Endothelial cell of umbilical vein (primary cell): ENCODE measurements around the gene ZNF366. TPM values are rescaled to one million over a fixed set of nuclear protein-coding genes. Genes with fewer than 3 reads are reported as not detected.

ENCODE experiments used
- Bru-seq: library from RNA; stranded (reverse); fragments of 400-500 nt; gene quantifications from one replicate; lab custom pipeline; 2021; lab: Mats Ljungman, UMichigan
- BruChase-seq, 2 experiments: library from RNA; stranded (reverse); fragments of 400-500 nt; gene quantifications; one replicate each; lab custom pipeline; 2021; lab: Mats Ljungman, UMichigan
- BruUV-seq: library from RNA; stranded (reverse); fragments of 400-500 nt; replicated peaks from 2 replicates; lab custom pipeline; 2021; lab: Mats Ljungman, UMichigan
- CTCF ChIA-PET: fragments of 300-600, 350-600 bp; sonication (Branson Sonifier 250); formaldehyde crosslinking; loops from one replicate; lab custom pipeline; 2021; ENCODE audit warnings: antibody characterized with exemption, inconsistent platforms; lab: Charles Lee
- POLR2A ChIA-PET: fragments of 300-600, 350-600 bp; sonication (Branson Sonifier 250); formaldehyde crosslinking; loops from one replicate; lab custom pipeline; 2021; ENCODE audit warnings: antibody characterized with exemption, inconsistent platforms; lab: Charles Lee
- DNase-seq: peaks from one replicate; pipeline ENCODE4 v3.0.0-alpha.2; 2011; ENCODE audit warnings: low read depth, low spot score
- FAIRE-seq: peaks from 2 replicates; lab custom pipeline; 2011; peaks lifted over from hg19 to GRCh38; lab: Jason Lieb, UNC
- H2AFZ ChIP-seq: 2 replicates; pipeline ENCODE4 v1.6.0; 2012; ENCODE audit warnings: low read depth, low read length, control low read depth, inconsistent platforms
- H3K27ac ChIP-seq: 2 replicates; pipeline ENCODE4 v1.5.1; 2011; ENCODE audit warnings: low read depth, mild to moderate bottlenecking, control low read depth, low read length, moderate library complexity; ENCODE audit not compliant: insufficient read depth
- H3K27me3 ChIP-seq, 2 experiments: 2 replicates each; pipeline versions ENCODE4 v1.6.0 to v1.6.1; 2011; ENCODE audit warnings: low read length in 2 of 2, mixed read lengths in 1 of 2; ENCODE audit not compliant: control insufficient read depth in 2 of 2, insufficient read depth in 2 of 2
- H3K36me3 ChIP-seq, 2 experiments: 2 replicates in 1 of 2; 3 replicates in 1 of 2; pipeline ENCODE4 v1.5.1; 2011; ENCODE audit warnings: low read length in 2 of 2, mild to moderate bottlenecking in 1 of 2, moderate library complexity in 1 of 2; ENCODE audit not compliant: control insufficient read depth in 2 of 2, insufficient read depth in 2 of 2; ENCODE audit errors: extremely low read depth in 1 of 2
- H3K4me1 ChIP-seq: 3 replicates; pipeline ENCODE4 v1.5.1; 2011; ENCODE audit warnings: mild to moderate bottlenecking, low read length; ENCODE audit not compliant: control insufficient read depth, insufficient read depth; ENCODE audit errors: extremely low read depth
- H3K4me2 ChIP-seq: 2 replicates; pipeline ENCODE4 v1.6.1; 2011; ENCODE audit warnings: low read length, control low read depth, mixed read lengths; ENCODE audit not compliant: insufficient read depth
- H3K4me3 ChIP-seq, 3 experiments: fragments of 200-600 bp in 1 of 3; sonication (generic), shearing (Covaris generic) in 1 of 3; replicated peaks in 1 of 3; 2 replicates each; pipeline ENCODE4 v1.5.1; 2011 to 2016; ENCODE audit warnings: control low read depth in 3 of 3, low read length in 3 of 3, mild to moderate bottlenecking in 2 of 3, inconsistent platforms in 1 of 3, low read depth in 1 of 3, moderate library complexity in 1 of 3; ENCODE audit not compliant: insufficient read depth in 1 of 3
- H3K79me2 ChIP-seq: 2 replicates; pipeline ENCODE4 v1.6.0; 2012; ENCODE audit warnings: low read length, inconsistent platforms; ENCODE audit not compliant: control insufficient read depth, insufficient read depth
- H3K9ac ChIP-seq: replicated peaks from 2 replicates; pipeline ENCODE3; 2011; ENCODE audit warnings: low read length, control low read depth; ENCODE audit not compliant: insufficient read depth; ENCODE audit errors: extremely low read depth
- H3K9me1 ChIP-seq: replicated peaks from 3 replicates; pipeline ENCODE4 v1.6.0; 2011; ENCODE audit warnings: mild to moderate bottlenecking, low read length; ENCODE audit not compliant: control insufficient read depth, insufficient read depth; ENCODE audit errors: extremely low read depth
- H3K9me3 ChIP-seq: replicated peaks from 2 replicates; pipeline ENCODE4 v1.5.1; 2012; ENCODE audit warnings: low read length, inconsistent platforms; ENCODE audit not compliant: control insufficient read depth, insufficient read depth
- H4K20me1 ChIP-seq: replicated peaks from 2 replicates; pipeline ENCODE3; 2011; ENCODE audit warnings: mild to moderate bottlenecking, low read length; ENCODE audit not compliant: control insufficient read depth, insufficient read depth; ENCODE audit errors: extremely low read depth
- JUN ChIP-seq: IDR thresholded peaks from 2 replicates; pipeline ENCODE4 v1.6.1; 2011; ENCODE audit warnings: borderline replicate concordance, low read depth; ENCODE audit not compliant: insufficient read length, insufficient read depth
- MAX ChIP-seq: IDR thresholded peaks from 2 replicates; pipeline ENCODE4 v1.6.1; 2011; ENCODE audit not compliant: insufficient read depth, insufficient read length
- MYC ChIP-seq: IDR thresholded peaks from one replicate; pipeline ENCODE4 v1.6.1; 2011; ENCODE audit warnings: mild to moderate bottlenecking, low read depth, low read length
- POLR2A ChIP-seq: IDR thresholded peaks from 2 replicates; pipeline ENCODE4 v1.6.1; 2012; ENCODE audit warnings: low read depth, mild to moderate bottlenecking, control low read depth, low read length
- POLR2AphosphoS5 ChIP-seq: IDR thresholded peaks from 2 replicates; pipeline ENCODE4 v1.6.1; 2012; ENCODE audit warnings: low read depth, mild to moderate bottlenecking, control low read depth, low read length, moderate library complexity; ENCODE audit not compliant: insufficient read depth
- dilution Hi-C: fragments of 300-500 bp; cut with MboI; formaldehyde crosslinking; loops from one replicate; pipeline ENCODE4 v1.15.0; 2019; ENCODE audit warnings: low sequenced_read_pairs; ENCODE audit not compliant: extremely low pct_ligation_motif_present
- intact Hi-C: fragments of 100-400 bp; cut with micrococcal nuclease; formaldehyde crosslinking; loops from one replicate; pipeline ENCODE4 v1.10.0; 2022
- long read RNA-seq: library from polyadenylated mRNA; stranded (forward); transcript quantifications from one replicate; pipeline ENCODE4 v2.0.0, GENCODE V29; 2021
- polyA minus RNA-seq, 3 experiments: library from RNA; depleted of rRNA, polyadenylated mRNA; stranded (reverse); fragments of >200 nt; gene quantifications; 1 replicate in 1 of 3; 2 replicates in 2 of 3; pipeline ENCODE4 v1.2.3, GENCODE V29; 2011
- polyA plus RNA-seq, 4 experiments: library from polyadenylated mRNA; depleted of rRNA in 3 of 4; stranded (reverse) in 3 of 4; unstranded in 1 of 4; fragments of >200 nt; gene quantifications; 2 replicates each; pipeline versions ENCODE4 v1.2.1 to v1.2.3, GENCODE V29; 2011 to 2012; ENCODE audit warnings: missing spikeins in 1 of 4
- total RNA-seq: library from RNA; stranded (reverse); gene quantifications from 2 replicates; pipeline ENCODE4 v1.2.3, GENCODE V29; 2021
- TF ChIP-seq, protein P1 (sequence below), 2 donors: IDR thresholded peaks; 1 replicate in 1 of 2; 2 replicates in 1 of 2; pipeline ENCODE4 v1.5.1; 2011; ENCODE audit warnings: low read length in 2 of 2, mild to moderate bottlenecking in 2 of 2, moderate library complexity in 2 of 2, control low read depth in 1 of 2, inconsistent platforms in 1 of 2, low read depth in 1 of 2; ENCODE audit not compliant: insufficient read depth in 1 of 2; ENCODE audit errors: extremely low read depth in 1 of 2

ZNF366 gene, protein sequence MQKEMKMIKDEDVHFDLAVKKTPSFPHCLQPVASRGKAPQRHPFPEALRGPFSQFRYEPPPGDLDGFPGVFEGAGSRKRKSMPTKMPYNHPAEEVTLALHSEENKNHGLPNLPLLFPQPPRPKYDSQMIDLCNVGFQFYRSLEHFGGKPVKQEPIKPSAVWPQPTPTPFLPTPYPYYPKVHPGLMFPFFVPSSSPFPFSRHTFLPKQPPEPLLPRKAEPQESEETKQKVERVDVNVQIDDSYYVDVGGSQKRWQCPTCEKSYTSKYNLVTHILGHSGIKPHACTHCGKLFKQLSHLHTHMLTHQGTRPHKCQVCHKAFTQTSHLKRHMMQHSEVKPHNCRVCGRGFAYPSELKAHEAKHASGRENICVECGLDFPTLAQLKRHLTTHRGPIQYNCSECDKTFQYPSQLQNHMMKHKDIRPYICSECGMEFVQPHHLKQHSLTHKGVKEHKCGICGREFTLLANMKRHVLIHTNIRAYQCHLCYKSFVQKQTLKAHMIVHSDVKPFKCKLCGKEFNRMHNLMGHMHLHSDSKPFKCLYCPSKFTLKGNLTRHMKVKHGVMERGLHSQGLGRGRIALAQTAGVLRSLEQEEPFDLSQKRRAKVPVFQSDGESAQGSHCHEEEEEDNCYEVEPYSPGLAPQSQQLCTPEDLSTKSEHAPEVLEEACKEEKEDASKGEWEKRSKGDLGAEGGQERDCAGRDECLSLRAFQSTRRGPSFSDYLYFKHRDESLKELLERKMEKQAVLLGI
- total RNA-seq (4.1 and 4.6 TPM in 2 replicates), polyA plus RNA-seq (1.2 and 1.3 TPM in 2 replicates), polyA minus RNA-seq (3.2 and 3.4 TPM in 2 replicates), Bru-seq, nascent RNA (percentile 53 among the genes with signal in this experiment), BruChase-seq, experiment 1, labeled RNA remaining after a 6-hour chase (percentile 42 among the genes with signal in this experiment), BruChase-seq, experiment 2, labeled RNA remaining after a 2-hour chase (percentile 42 among the genes with signal in this experiment)
- 0.75 and 0.78 TPM in 2 replicates for polyA plus RNA-seq (2011; cell fraction: cytosol; rRNA removed)
- 0.72 and 1.2 TPM in 2 replicates for polyA plus RNA-seq (2011; cell fraction: nucleus; rRNA removed)
- 0.11 and 0.33 TPM in 2 replicates for polyA plus RNA-seq (2012)
- not detected for polyA minus RNA-seq (2011; cell fraction: cytosol; rRNA and poly(A)+ RNA removed)
- 0.96 and 1.6 TPM in 2 replicates for polyA minus RNA-seq (2011; cell fraction: nucleus; rRNA and poly(A)+ RNA removed)
- long read RNA-seq, partial matches to known transcripts = 0 of 3 reads
- long read RNA-seq, other reads (novel, unspliced or antisense) = 2 of 3 reads

DNA sequence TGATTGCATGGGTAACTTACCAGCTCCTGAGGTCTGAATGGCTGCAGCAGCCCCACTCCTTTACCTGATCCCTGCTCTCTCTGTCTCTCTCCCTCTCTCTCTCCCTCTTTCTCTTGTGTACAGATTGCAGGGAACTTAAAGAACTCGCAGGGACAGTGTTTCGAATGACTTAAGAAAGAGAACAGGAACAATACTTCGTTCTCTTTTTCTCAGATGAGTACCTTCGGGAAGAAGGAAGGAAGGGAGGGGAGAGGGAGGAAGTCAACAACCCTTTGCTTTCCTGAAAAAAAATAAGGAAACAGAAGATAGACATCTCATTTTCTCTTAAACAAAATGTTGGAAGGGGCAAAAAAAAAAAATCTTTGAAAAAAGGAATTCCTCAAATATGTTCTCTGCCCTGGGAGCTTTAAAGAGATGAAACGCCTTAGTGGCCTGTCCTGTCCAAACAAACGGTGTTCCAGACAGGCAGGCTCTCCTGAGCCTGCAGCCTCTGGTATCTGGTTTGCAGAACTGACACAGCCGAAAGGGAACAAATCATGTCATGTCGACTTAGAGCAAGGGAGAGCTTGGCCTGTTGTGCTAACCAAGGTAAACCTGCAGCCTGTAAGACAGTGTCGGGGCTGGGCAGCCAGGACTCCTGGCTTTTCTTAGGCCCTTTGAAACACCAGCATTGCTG is at the start of gene ZNF366:
ZNF366 (minus strand) TSS at position 180 of the 676 bp plus-strand sequence. CDS start 45,914 bp downstream, outside the sequence.
- H4K20me1 ChIP-seq = no peaks in the 10 kb centered on the region
- no peaks in the 10 kb centered on the region for H3K36me3 ChIP-seq
- BruUV-seq = no TSS peak
- peak; percentile 35 for DNase-seq
- no peaks in the 10 kb centered on the region for H3K27me3 ChIP-seq
- POLR2A ChIA-PET = interaction anchor here (0.6 kb wide), 1 partner anchor 218 kb away, joined by 4 read pairs; no protein-coding TSS in a partner anchor
- H3K9me1 ChIP-seq = no peaks in the 10 kb centered on the region
- no peak within 1 kb of the TSS for H3K4me3 ChIP-seq
- FAIRE-seq = no peak
- CTCF ChIA-PET = interaction anchor here (1.0 to 3.9 kb wide), 5 partner anchors 9 to 141 kb away, joined by 4 to 19 read pairs (median 5); no protein-coding TSS in a partner anchor
- peak within 1 kb of the TSS; percentile 6 for H3K27ac ChIP-seq
- dilution Hi-C loops (no loop called here), intact Hi-C loops (loop anchor here (5.0 kb wide), 2 partner anchors 40 to 120 kb away; no protein-coding TSS in a partner anchor)
- H3K9me3 ChIP-seq = no peaks in the 10 kb centered on the region
- H2AFZ ChIP-seq = peak within 1 kb of the TSS; percentile 87
- TF ChIP-seq MAX = no peak
- TF ChIP-seq, protein P1, sequence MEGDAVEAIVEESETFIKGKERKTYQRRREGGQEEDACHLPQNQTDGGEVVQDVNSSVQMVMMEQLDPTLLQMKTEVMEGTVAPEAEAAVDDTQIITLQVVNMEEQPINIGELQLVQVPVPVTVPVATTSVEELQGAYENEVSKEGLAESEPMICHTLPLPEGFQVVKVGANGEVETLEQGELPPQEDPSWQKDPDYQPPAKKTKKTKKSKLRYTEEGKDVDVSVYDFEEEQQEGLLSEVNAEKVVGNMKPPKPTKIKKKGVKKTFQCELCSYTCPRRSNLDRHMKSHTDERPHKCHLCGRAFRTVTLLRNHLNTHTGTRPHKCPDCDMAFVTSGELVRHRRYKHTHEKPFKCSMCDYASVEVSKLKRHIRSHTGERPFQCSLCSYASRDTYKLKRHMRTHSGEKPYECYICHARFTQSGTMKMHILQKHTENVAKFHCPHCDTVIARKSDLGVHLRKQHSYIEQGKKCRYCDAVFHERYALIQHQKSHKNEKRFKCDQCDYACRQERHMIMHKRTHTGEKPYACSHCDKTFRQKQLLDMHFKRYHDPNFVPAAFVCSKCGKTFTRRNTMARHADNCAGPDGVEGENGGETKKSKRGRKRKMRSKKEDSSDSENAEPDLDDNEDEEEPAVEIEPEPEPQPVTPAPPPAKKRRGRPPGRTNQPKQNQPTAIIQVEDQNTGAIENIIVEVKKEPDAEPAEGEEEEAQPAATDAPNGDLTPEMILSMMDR (IDR thresholded peaks at IDR 0.05; ENCODE audit: extremely low read depth in 1 of 2, insufficient read depth in 1 of 2, low read depth in 1 of 2, low read length in 2 of 2) = no peak
- no peak for TF ChIP-seq POLR2AphosphoS5
- no peak for TF ChIP-seq JUN
- no peak for TF ChIP-seq MYC
- no peak for TF ChIP-seq POLR2A
- peak within 1 kb of the TSS; percentile 11 for H3K4me2 ChIP-seq
- peak within 1 kb of the TSS; percentile 12 for H3K9ac ChIP-seq
- peaks cover 61% of the 10 kb centered on the region for H3K4me1 ChIP-seq
- no peaks in the 10 kb centered on the region for H3K79me2 ChIP-seq
